Mucosa of descending colon (tissue), 3 donors: ENCODE measurements around the gene MLIP. TPM values are rescaled to one million over a fixed set of nuclear protein-coding genes. Genes with fewer than 3 reads are reported as not detected.

Experiments used
- ATAC-seq: fragments of 200-7000 bp; cut with Tn5 transposase; one replicate; pipeline ENCODE4 v1.9.1; 2020; ENCODE audit warnings: mild to moderate bottlenecking, moderate library complexity
- DNase-seq, 3 donors: peaks; one replicate each; pipeline ENCODE4 v3.0.0-alpha.2; 2020
- H3K36me3 ChIP-seq: fragments of 200-600 bp; one replicate; pipeline ENCODE4 v1.8.0; 2021; ENCODE audit warnings: low read depth, mild to moderate bottlenecking
- H3K4me1 ChIP-seq: fragments of 200-600 bp; one replicate; pipeline ENCODE4 v1.8.0; 2021; ENCODE audit warnings: low read depth, mild to moderate bottlenecking
- H3K4me3 ChIP-seq: fragments of 200-600 bp; one replicate; pipeline ENCODE4 v1.8.0; 2021; ENCODE audit warnings: mild to moderate bottlenecking
- H3K9me3 ChIP-seq: fragments of 200-600 bp; one replicate; pipeline ENCODE4 v1.8.0; 2021; ENCODE audit warnings: mild to moderate bottlenecking
- CTCF ChIP-seq: fragments of 200-600 bp; IDR thresholded peaks from one replicate; pipeline ENCODE4 v1.8.0; 2022; ENCODE audit warnings: antibody characterized with exemption, mild to moderate bottlenecking
- intact Hi-C, 2 donors: fragments of 100-400 bp; cut with DNase I in 1 of 2; cut with micrococcal nuclease in 1 of 2; formaldehyde crosslinking; loops; one replicate each; pipeline versions ENCODE4 v1.11.0 to v1.11.1; 2022; cut with DNase I, micrococcal nuclease
- total RNA-seq, 3 donors: library from RNA; stranded (reverse); fragmentation: NEBNext Ultra II Directional in 2 of 3; extraction: Animal tissue kit (Norgen Biotek cat#: 25700) in 2 of 3; gene quantifications; one replicate each; pipeline versions ENCODE4 v1.2.1 to v1.2.4, GENCODE V29; 2021 to 2023
- donor health status: DM: no; HTN: no; CAD: no; lungs with moderate emphysema.
- donor health status: DM: no; HTN: no; CAD: no.
- donor health status: DM: no; HTN: yes; CAD: no.

MLIP gene
- total RNA-seq, 3 donors from 2014 or later: 1.9 to 2.5 (median 2.3) TPM

DNA sequence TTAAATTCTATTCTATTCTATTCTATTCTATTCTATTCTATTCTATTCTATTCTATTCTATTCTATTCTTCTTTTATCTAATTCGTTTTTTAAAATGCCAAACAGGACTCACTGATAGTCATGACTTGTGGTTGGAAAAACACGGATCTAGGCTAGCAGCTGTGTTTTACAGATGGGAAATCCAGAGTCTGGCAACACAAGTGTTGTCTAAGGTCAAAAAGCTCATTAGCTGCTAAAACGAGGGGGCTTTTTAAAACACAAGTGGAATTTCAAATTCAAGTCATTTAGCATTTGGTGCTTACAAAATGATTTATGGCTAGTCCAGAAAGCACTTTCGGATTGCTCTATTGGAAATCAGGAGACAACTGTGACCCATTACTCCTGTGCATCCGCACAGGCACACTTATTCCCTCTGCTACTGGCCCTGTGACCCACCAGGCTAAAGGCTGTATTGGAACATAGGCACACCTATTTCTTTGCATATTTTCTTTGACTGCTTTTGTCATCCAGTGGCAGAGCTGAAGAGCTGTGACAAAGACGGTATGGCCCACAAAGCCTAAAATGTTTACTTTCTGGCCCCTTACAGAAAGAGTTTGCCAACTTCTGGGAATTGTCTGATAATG lies 17.8 kb upstream of the MLIP start:
- ATAC-seq (no peak), DNase-seq (no peak)
- no peaks in the 10 kb centered on the region for H3K36me3 ChIP-seq
- intact Hi-C loops: no loop called here
- no peak overlapping the region for H3K4me3 ChIP-seq
- no peak for TF ChIP-seq CTCF
- no peaks in the 10 kb centered on the region for H3K4me1 ChIP-seq
- H3K9me3 ChIP-seq: no peaks in the 10 kb centered on the region

DNA sequence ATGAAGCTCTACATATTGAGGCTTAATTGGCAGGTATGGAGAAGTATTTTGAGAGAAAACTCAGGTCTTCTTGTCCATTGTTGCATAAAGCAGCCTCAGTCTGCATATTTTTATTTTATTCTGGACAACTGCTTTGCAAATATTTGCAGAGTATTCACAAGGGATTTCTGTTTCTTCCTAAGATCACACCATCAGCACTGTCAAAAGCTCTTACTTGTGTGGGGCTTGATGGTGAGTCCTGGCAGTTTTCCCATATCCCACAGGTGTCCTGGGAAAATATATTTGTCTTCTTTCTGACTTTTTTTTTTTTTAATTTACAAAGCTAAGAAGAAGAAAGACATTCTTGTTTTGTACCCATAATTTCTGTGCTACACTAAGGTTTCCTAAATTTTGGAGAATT lies 16.9 kb upstream of the MLIP start:
- ATAC-seq (no peak), DNase-seq (no peak)
- intact Hi-C loops: no loop called here
- Histone ChIP-seq H3K4me1 (no peaks in the 10 kb centered on the region), H3K4me3 (no peak overlapping the region), H3K36me3 (no peaks in the 10 kb centered on the region), H3K9me3 (no peaks in the 10 kb centered on the region)
- TF ChIP-seq CTCF: no peak

GRCh38 chr6:54094786-54095185 lies 16.5 kb upstream of the MLIP start:
- no peak for ATAC-seq
- no peak overlapping the region for H3K4me3 ChIP-seq
- H3K9me3 ChIP-seq: no peaks in the 10 kb centered on the region
- no peaks in the 10 kb centered on the region for H3K4me1 ChIP-seq
- no peak for TF ChIP-seq CTCF
- no peaks in the 10 kb centered on the region for H3K36me3 ChIP-seq
- DNase-seq: no peak
- intact Hi-C loops: no loop called here

GRCh38 chr6:54095723-54096122 lies 15.5 kb upstream of the MLIP start:
- TF ChIP-seq CTCF: no peak
- no peak for ATAC-seq
- H3K36me3 ChIP-seq: no peaks in the 10 kb centered on the region
- intact Hi-C loops: no loop called here
- no peaks in the 10 kb centered on the region for H3K4me1 ChIP-seq
- H3K4me3 ChIP-seq: no peak overlapping the region
- DNase-seq: no peak
- H3K9me3 ChIP-seq: no peaks in the 10 kb centered on the region

- ATAC-seq: no peak
- intact Hi-C loops: no loop called here
- TF ChIP-seq CTCF: no peak
These were observed 14.4 kb upstream of the MLIP start for GRCh38 chr6:54096811-54097210.

DNA sequence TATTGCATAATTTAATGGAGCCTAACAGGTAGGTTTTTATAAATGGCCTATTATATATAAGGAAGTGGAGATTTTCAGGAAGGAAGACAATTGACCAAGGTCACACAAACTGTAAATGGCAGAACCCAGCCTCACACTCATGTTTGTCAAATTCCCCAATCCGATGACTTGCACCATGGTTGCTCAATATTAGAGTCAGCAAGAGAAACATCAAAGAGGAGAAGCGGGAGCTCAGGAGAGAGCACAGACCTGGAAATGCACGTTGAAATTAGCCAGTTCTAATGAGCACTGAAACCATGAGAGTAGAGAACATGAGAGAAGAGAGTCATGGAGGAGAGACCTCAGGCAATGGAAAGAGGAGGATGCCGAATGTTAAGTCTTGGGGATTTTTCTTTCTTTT lies 13.5 kb upstream of the MLIP start:
- ATAC-seq (no peak), DNase-seq (no peak)
- Histone ChIP-seq H3K36me3 (no peaks in the 10 kb centered on the region), H3K4me1 (no peaks in the 10 kb centered on the region), H3K9me3 (no peaks in the 10 kb centered on the region), H3K4me3 (no peak overlapping the region)
- TF ChIP-seq CTCF: no peak
- intact Hi-C loops: no loop called here

More at GRCh38 chr6:54096811-54097210, 14.4 kb upstream of the MLIP start:
- DNase-seq: no peak
- Histone ChIP-seq H3K9me3 (no peaks in the 10 kb centered on the region), H3K4me1 (no peaks in the 10 kb centered on the region), H3K36me3 (no peaks in the 10 kb centered on the region), H3K4me3 (no peak overlapping the region)
